K562 (cell line): ENCODE results near the gene TBC1D32.

Experiments
- CAMTA2 ChIP-seq: fragments of 250-450 bp; sonication (Bioruptor Pico); conservative IDR thresholded peaks from 2 replicates; pipeline ENCODE4 v1.5.1; 2022
- CBFB ChIP-seq: sonication (generic); formaldehyde crosslinking; IDR thresholded peaks from 2 replicates; pipeline ENCODE4 v1.4.0; 2020; ENCODE audit warnings: mild to moderate bottlenecking, missing genetic modification reagents
- RFX5 ChIP-seq: IDR thresholded peaks from 2 replicates; pipeline ENCODE4 v1.6.1; 2011; ENCODE audit warnings: low read depth, mild to moderate bottlenecking, improper control_type of control experiment, low read length
- ZNF354B ChIP-seq: fragments of 250-450 bp; sonication (Bioruptor Pico); IDR thresholded peaks from 2 replicates; pipeline ENCODE4 v1.4.0; 2020
- TF ChIP-seq, protein P1 (sequence below), 3 experiments: IDR thresholded peaks in 2 of 3; conservative IDR thresholded peaks in 1 of 3; 2 replicates each; pipeline ENCODE4 v1.5.1; 2011 to 2012; ENCODE audit warnings: low read length in 3 of 3, mild to moderate bottlenecking in 3 of 3, control low read depth in 2 of 3, improper control_type of control experiment in 1 of 3, inconsistent platforms in 1 of 3, low read depth in 1 of 3, mixed read lengths in 1 of 3, moderate library complexity in 1 of 3; ENCODE audit not compliant: insufficient read depth in 2 of 3

DNA sequence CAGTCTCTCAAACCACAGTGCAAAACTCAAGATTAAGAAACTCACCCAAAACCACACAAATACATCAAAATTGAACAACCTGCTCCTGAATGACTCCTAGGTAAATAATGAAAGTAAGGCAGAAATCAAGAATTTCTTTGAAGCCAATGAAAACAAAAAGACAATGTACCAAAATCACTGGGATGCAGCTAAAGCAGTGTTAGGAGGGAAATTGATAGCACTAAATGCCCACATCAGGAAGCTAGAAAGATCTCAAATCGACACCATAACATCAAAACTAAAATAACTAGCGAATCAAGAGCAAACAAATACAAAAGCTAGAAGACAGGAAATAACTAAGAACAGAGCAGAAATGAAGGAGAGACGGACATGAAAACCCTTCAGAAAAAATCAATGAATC is 70.5 kb downstream of the TBC1D32 start:
- TF ChIP-seq, protein P1, sequence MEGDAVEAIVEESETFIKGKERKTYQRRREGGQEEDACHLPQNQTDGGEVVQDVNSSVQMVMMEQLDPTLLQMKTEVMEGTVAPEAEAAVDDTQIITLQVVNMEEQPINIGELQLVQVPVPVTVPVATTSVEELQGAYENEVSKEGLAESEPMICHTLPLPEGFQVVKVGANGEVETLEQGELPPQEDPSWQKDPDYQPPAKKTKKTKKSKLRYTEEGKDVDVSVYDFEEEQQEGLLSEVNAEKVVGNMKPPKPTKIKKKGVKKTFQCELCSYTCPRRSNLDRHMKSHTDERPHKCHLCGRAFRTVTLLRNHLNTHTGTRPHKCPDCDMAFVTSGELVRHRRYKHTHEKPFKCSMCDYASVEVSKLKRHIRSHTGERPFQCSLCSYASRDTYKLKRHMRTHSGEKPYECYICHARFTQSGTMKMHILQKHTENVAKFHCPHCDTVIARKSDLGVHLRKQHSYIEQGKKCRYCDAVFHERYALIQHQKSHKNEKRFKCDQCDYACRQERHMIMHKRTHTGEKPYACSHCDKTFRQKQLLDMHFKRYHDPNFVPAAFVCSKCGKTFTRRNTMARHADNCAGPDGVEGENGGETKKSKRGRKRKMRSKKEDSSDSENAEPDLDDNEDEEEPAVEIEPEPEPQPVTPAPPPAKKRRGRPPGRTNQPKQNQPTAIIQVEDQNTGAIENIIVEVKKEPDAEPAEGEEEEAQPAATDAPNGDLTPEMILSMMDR (IDR thresholded peaks at IDR 0.05 in 2 of 3, conservative IDR thresholded peaks at IDR 0.05 in 1 of 3; ENCODE audit: insufficient read depth in 2 of 3, low read depth in 1 of 3, low read length in 3 of 3) = no peak
- TF ChIP-seq CAMTA2 (CRISPR knock-in tag) (no peak), ZNF354B (CRISPR knock-in tag) (no peak), CBFB (CRISPR knock-in tag) (no peak), RFX5 (no peak)
